T-helper 1 cell treated with Interleukin-12 subunit alpha and Interleukin-12 subunit beta and Interleukin-4 antibody, amounts not matched to agents 30 ng/mL and 1 ng/mL, for 36 hours (primary cell): ENCODE results near the gene EPGN. TPM values are rescaled to one million over a fixed set of nuclear protein-coding genes. Genes with fewer than 3 reads are reported as not detected.

Experiments
- intact Hi-C: fragments of 100-400 bp; cut with micrococcal nuclease; formaldehyde crosslinking; loops from one replicate; pipeline ENCODE4 v1.15.1; 2024
- total RNA-seq: library from RNA; stranded (reverse); gene quantifications from 2 replicates; pipeline ENCODE4 v1.2.3, GENCODE V29; 2022

EPGN gene
- total RNA-seq = not detected in 2 replicates

DNA sequence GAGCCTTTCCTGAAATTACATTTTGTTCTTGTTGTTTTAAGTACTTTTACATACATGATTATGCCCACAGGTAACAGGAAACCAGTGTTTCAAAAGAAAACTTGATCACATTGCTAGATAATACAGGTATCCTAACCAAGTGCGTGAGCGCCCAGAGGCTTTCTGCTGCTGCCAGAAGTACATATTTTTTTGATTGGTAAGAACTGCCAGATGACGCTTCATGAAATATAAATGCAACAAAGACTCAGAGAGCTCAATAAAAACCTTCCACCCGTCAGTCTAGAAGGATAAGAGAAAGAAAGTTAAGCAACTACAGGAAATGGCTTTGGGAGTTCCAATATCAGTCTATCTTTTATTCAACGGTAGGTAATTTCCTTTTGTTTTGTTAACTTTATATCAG is at the start of gene EPGN:
Gene EPGN, plus strand, starts transcription at position 256 of the 400 bp plus-strand sequence. Its CDS starts 64 bp downstream, at position 320.
- intact Hi-C loops = no loop called here

DNA sequence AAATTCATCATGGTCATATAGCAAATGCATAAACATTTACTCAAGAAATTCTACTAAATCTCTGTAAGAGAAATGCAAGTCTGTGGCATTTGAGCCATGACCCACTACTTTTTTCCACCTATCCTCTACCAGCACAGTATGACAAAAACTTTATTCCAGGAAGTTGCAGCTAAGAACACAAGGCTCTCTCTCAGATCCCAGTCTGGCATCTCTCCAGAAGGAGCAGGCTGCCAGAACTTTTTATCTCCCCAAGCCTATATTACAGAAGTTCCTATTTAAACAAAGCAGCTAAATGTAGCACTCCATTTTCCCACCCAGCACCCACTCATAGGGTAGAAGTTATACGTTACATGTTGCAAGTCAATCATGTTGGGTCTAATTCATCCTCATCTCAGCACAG is 49.3 kb upstream of the EPGN start:
- intact Hi-C loops = no loop called here

- intact Hi-C loops = no loop called here
Measured at GRCh38 chr4:74260036-74260435, 48.2 kb upstream of the EPGN start.

DNA sequence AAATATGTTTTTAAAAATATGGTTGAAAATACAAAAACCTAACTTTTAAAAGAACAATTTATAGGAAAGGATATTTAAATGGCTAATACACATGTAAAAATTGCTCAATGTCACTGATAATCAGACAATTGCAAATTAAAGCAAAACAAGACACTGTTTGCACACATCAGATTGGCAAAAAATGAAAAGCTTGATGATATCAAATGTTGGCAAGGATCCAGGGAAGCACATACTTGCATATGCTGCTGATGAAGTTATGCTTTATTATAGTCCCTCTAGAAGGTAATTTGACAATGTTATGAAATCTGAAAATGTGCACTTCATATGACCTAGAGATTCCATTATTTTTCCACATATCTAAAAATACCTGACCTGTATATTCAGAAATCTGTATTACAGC is 45.7 kb upstream of the EPGN start:
- intact Hi-C loops = no loop called here

GRCh38 chr4:74263551-74263950 is 44.7 kb upstream of the EPGN start:
- intact Hi-C loops = no loop called here

DNA sequence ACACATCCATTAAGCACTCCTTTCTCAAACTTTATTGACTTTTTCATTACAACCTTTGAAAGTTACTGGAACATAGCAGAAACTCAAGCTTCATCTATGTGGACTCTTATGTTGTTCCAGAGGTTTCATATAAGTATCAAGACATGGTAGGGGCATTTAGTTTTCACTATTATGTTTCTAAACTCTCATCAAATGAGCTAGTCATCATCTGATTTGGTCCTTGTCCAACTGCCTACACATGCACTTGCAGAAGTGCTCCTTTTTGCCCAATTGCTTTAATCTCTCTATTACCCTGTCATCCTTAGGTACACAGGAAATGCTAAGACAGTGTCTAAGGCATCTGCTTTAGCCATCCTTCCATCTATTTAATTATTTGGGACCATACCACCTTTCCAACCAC is 42.2 kb upstream of the EPGN start:
- intact Hi-C loops = no loop called here

GRCh38 chr4:74267998-74268606 is 40.2 kb upstream of the EPGN start:
- intact Hi-C loops = no loop called here

DNA sequence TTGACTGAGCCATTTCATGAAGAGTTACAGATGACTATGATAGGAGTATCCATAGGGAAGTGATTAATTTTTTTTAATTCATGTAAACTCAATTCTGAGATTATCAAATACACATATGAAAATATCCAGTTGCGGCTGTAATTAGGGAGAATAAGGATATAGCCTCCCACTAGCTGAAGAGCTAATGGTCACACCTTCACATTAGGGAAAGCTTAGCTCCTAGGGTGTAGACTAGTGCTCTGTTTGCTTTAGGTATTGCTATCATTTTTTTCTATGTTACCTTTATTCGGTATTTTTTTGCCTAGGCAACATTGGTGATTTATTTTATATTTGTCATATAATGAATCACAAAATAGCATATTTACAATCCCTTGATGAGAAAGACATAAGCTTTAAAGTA is 39.6 kb upstream of the EPGN start:
- intact Hi-C loops = no loop called here

GRCh38 chr4:74278490-74278889 is 29.8 kb upstream of the EPGN start:
- intact Hi-C loops = no loop called here

DNA sequence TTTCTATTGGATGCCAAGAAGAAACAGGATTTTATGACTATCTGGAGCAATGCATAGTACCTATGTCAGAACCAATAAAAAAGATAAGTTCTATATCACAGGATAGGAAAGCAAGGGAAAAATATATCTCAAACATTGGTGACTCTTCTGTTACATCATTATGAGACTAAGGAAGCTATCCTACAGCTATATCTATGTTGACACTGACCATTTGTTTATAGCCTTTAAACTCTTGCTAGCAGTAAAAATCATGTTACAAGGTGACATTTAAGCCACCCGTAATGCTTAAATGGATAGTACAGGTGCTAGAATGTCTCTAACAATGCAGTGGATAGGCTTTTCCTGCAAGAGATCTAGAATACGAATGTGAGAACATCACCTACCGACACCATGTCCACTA is 28.6 kb upstream of the EPGN start:
- intact Hi-C loops = no loop called here

- intact Hi-C loops = no loop called here
Measured at GRCh38 chr4:74282926-74283325, 25.3 kb upstream of the EPGN start.

GRCh38 chr4:74283614-74284013 is 24.7 kb upstream of the EPGN start:
- intact Hi-C loops = no loop called here

GRCh38 chr4:74284053-74284452 is 24.2 kb upstream of the EPGN start:
- intact Hi-C loops = no loop called here

- intact Hi-C loops = no loop called here
Measured at GRCh38 chr4:74287164-74287563, 21.1 kb upstream of the EPGN start.

GRCh38 chr4:74287791-74288190 is 20.5 kb upstream of the EPGN start:
- intact Hi-C loops = no loop called here

DNA sequence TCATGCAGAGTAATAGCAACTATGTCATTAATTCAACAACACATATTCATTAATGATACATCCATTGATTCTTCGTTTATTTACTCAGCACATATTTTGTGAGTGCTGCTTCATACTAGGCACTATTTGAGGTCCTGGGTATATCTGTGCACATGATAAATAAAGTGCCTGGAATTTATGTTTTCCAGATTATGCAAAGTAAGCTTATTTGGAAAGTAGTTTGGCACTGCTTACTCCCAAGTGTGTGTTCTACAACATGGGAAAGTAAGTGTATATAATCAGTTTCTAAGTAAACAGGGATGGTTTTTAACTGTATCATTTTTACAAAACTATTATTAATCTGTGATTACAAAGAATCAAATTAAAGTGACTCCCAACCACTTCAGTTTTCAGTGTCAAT is 16.8 kb upstream of the EPGN start:
- intact Hi-C loops = no loop called here

DNA sequence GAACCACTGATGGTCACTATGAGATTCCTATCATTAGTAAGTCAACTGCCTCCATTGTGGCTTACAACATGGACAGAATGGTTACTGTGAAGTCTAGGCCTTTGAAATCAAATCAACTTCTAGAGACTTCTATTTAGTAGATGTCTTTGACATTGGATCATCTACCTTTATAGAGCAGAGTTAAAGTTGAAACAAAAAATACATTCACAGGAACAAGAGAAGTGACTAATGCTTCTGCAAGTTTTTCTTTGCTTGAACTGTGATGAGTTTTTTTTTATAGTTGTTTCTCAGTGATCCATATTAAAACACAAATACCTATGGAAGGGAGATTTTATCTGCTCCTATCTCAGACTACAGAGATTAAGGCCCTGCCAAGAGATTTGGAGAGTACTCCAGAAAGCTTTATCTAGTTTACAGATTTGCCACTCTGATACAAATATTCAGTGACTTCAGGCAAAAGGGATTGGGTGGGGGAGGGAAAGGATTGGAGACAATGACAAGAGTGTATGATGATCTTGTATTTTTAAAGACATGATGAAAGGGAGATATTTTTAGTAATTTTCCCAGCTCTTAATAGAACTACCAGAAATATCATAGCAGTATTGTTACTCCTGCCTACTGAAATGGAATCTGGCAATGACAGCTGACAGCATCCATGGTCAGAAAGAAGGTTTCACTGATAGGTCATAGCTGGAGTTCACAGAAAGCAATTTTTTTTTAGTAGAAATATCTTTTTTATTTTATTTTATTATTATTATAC is 16.0 kb upstream of the EPGN start:
- intact Hi-C loops = no loop called here

DNA sequence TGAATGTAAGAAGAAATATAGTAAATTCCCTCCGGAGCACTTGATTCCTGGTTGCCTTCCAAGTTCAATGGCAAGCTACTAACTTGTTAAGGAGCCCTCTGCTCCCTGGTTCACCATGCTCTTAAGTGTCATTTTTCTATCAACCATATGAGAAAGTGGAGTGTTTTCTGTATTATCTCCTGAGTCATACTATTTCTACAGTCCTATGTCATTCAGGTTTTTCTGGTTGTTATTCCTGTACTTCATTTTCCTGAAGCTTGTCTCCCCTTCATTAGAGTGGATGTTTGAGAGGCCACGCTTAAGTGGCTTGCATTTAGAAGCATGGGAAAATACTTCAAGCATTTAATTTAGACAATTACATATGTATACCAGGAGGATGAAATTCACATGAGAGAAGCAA is 14.7 kb upstream of the EPGN start:
- intact Hi-C loops = no loop called here

DNA sequence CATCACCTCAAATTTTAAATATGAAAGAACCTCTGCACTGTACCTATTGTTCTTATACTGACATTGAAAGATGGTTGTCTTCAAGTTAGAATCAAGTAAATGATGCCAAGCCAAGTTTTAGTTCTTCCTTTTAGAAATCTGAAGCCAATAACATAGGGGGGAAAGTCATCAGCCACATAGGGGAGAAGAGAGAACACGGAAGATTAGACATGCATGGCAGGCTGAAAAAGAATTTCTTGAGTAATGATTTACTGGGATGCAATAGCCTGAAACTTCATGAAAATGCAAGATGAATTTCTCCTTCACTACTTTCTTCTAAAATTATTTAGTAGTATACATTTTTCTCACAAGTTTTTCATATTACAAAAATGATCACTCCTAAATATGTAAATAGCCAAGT is 13.6 kb upstream of the EPGN start:
- intact Hi-C loops = no loop called here

DNA sequence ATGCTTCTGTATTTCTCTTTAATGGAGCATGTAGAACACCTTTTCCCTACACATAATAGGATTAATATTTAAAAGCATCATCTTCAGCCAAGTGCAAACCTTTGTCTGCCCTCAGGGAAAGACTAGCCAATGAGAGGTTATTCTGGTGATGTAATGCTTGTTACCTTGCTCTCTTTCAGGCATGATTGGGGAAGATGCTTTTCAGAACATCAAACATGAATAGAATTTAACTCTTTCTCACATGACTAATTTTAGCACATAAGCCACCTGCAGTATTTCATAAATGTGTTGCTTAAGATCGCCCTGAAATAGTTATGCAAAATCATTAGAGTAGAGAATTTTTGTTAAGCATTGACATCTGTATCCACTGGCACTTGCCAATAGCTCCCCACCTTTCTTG is 10.7 kb upstream of the EPGN start:
- intact Hi-C loops = no loop called here

GRCh38 chr4:74304095-74304625 is 4.1 kb upstream of the EPGN start:
- intact Hi-C loops = no loop called here

DNA sequence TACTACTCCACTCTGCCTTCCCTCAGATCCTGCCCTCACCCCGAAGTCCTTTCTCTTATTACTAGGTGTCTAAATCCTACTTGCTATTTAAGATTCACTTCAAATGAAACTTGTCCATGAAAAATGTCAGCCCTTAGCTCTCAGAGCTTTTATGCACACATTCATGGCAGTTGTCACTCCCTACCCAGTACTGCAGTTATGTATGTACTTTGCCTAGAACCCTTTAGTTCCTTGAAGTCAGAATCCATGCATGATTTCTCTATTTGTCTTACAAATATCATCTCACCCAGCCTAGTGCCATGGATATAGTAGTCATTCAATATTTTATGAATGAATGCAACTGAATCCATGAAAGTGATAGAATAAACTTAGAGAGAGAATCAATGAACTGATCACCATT is 3.3 kb upstream of the EPGN start:
- intact Hi-C loops = no loop called here

DNA sequence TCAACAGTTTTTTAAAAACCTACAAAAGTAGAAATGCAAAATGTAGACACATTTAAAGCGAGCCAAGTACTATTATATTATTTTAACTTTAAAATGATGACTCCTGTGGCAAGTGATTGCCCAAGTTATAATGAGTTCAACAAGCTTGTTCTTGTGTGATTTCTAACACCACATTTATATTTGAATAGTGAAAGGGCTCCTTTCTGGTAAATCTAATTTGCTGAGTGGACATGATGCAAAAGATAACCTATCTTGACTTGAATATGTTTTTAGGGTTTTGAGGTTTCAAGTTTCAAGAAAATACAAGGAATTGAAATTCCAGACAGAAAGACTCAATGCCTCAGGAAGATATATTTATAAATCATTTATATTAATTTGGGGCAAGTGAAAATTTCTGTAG is 1.1 kb upstream of the EPGN start:
- intact Hi-C loops = no loop called here
